Activated naive CD4-positive, alpha-beta T cell treated with anti-CD3 and anti-CD28 coated beads, Interleukin-2, amount 50 U/mL, for 16 hours (primary cell): Measurements from ENCODE around the gene BMP2.

Source experiments
- DNase-seq: peaks from one replicate; pipeline ENCODE4 v3.0.0-alpha.2; 2020

The BMP2 gene

DNA sequence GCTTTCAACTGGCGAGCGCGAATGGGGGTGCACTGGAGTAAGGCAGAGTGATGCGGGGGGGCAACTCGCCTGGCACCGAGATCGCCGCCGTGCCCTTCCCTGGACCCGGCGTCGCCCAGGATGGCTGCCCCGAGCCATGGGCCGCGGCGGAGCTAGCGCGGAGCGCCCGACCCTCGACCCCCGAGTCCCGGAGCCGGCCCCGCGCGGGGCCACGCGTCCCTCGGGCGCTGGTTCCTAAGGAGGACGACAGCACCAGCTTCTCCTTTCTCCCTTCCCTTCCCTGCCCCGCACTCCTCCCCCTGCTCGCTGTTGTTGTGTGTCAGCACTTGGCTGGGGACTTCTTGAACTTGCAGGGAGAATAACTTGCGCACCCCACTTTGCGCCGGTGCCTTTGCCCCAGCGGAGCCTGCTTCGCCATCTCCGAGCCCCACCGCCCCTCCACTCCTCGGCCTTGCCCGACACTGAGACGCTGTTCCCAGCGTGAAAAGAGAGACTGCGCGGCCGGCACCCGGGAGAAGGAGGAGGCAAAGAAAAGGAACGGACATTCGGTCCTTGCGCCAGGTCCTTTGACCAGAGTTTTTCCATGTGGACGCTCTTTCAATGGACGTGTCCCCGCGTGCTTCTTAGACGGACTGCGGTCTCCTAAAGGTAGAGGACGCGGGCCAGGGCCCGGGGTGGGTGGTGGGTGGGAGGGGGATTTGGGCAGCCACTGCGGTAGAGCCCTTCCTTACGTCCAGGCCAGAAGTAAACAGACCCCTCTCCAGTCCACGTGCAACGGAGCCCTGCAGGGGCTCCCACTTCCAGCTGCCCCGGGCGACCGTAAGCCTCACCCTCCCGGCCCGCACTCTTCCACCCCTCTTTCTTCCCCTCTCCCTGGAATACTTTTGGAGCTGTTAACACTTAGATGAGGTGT lies 998 bp downstream of the BMP2 start:
- DNase-seq, result no peak

DNA sequence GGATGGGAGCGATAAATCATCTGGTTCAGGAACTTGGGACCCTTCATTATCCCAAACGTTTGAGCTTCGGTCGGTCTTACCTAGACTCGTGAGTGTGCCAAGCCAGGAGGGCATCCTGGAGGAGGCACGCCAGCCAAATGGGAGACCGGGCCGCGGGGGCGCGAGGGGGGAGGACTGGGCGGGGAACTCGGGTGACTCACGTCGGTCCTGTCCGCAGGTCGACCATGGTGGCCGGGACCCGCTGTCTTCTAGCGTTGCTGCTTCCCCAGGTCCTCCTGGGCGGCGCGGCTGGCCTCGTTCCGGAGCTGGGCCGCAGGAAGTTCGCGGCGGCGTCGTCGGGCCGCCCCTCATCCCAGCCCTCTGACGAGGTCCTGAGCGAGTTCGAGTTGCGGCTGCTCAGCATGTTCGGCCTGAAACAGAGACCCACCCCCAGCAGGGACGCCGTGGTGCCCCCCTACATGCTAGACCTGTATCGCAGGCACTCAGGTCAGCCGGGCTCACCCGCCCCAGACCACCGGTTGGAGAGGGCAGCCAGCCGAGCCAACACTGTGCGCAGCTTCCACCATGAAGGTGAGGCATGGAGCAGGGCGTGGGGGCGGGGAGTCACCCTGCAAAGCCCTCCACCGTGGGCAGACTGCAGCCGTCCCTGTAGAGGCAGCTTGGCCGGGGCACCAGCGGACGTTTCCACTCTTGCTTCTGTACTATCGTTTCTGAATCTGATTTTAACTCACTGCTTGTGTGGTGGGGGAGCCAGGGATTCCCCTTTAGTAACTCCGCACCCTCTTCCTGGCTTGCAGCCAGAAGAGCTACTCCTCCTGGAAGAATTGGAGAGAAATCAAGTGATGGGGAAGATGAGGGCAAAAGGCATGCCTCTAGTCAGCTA lies 2.7 kb downstream of the BMP2 start:
- no peak for DNase-seq

DNA sequence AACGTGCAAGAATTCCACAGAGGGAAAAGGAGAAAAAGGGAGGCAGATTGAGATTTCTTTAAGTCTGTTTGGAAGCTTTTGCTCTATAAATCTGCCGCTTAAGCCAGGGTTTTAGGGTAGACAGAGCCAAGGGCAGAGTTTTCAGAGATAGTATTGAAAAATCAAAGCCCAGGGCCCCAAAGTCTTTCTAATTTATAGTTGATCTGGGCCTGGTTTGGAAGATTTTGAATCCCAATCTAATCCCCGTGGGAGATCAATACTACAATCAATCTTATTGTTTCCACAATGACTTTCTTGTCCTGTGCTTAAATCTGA lies 3.3 kb downstream of the BMP2 start:
- no peak for DNase-seq

DNA sequence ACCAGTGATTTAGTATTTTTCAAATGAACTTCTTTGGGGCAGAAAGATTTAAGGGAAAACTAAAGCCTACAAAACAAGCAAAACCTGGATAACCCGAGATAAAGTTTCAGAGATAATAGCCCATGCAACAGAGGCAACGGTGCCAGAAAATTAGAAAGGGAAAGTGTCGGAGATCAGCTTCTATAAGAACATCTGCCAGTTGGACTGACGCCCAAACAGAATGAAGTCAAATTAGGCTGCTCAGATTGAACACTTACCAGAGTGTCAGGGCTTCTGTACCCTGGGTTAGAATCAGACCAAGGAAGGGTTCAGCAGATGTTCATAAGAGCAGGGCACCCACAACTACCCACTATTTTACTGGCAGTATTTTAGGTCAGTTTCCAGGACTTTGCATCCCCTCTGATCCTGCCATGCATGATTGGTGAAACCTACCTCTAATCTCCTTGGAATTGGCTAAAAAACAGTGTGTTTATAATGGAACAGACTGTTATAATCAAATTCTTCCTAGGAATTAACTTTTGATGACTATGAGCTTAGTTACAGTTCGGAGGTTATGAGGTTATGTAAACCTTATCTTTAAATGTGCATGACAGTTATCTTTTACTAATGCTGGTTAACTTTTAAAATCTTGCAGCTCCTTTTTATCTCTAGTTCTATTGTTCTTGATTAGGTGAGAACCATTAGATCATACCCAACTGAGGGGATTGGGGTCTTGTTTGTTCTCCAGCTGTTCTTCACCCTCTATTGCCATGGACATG lies 13.1 kb downstream of the BMP2 start:
- no peak for DNase-seq

DNA sequence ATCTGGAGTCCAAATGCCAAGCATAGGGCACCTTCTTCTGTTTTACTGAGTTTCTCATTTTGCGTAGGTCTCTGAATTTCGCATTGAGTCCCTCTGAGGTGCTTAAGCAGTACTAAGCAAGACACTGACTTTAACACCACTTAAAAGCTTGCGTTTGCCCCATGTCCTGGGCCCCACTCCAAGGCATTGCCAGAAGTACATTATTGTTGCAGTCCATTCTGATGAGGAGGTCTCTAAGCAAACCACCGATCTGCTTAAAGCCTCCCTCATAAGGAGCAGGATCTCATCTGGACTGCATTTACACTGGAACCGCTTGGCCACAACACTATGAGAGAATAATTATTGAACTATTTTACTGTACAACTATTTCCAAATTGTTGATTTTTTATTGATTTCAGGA lies 16.3 kb downstream of the BMP2 start:
- no peak for DNase-seq

DNA sequence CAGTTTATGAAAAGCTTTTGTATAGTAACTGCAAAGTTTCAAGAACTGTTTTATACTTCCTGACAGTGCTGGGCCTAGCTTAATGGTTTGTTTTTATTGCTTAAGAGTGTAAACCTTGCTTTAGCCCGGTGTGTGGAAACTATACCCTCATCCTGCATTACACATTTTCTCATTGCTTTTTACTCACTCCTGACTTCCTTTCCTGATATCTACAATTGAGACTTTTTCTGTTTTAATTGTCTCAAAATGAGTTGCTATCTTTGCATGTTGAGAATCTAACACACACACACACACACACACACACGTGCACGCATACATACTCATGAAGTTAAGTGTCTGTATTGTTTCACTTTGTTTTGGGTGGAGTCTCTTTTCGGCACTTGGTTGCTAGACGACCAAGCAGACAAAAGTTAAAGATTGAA lies 16.7 kb downstream of the BMP2 start:
- no peak for DNase-seq

DNA sequence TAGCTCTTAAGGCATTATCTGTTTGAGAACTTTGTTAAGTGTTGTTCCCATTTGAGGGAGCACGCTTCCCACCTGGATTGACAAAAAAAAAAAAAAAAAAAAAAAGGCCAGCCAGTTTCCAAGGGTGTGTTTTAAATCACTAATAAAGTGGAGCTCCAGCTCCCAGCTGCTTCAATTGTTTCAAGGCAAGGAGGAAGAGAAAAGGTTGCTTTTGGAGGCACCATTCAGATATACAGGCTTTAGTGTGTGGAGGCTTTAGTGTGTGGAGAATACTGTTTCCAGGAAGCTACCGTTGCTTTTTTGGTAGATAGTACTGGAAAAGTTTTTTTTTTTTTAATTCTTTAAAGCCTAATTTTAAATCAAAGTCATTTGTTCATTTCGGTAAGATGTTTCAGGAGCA lies 17.3 kb downstream of the BMP2 start:
- DNase-seq, result no peak

DNA sequence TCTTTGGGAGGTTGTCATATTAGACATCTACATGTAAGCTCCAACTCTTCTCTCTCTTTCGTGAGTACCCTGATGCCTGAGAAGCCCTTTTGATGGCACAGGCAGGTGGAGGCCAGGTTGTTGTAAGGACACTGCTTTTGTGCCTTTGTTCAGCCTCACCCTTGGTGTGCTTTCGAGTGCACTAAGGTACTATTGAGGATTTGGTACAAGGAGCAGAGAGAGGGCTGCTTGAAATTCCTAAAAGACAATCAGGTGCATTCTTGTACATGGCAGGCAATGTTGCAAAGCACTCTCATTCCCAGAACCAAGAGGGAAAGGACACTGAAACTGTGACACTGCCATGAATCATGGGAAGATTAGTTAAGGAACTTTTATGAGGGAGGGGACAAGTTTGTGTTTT lies 19.1 kb downstream of the BMP2 start:
- DNase-seq, result no peak

DNA sequence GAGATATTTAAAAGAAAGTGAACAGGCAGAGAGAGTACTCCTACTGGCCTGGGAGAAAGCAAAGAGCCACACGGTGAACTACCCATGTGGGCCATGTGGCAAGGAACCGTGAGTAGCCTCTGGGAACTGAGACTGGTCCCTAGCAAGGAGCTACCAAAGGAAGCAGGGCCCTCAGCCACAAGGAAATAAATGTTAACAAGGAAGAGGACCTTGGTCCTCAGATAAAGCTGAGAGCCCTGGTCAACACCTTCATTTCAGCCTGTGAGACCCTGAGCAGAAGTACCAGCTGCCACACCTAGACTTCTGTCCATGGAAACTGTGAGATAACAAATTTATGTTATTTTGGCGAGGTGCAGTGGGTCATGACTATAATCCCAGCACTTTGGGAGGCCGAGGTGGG lies 25.3 kb downstream of the BMP2 start:
- no peak for DNase-seq

DNA sequence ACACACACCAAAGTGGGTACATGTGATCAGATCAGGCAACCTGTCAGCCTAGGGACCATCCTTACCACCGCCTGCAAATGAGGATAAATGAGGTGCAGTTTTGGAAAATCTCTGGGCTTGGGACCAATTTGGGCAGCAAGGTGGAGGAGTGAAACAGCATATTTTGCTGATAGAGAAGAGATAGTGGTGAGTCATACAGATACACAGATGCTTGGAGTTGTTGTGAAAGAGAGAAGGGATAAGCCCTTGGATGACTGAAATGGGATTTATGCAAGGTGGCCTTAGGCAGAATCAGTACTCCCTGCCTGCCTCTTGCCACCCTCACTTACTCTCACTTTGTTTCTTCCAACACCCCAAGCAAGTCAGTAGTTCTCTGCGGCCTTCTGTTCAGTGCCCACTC lies 34.7 kb downstream of the BMP2 start:
- DNase-seq, result no peak

DNA sequence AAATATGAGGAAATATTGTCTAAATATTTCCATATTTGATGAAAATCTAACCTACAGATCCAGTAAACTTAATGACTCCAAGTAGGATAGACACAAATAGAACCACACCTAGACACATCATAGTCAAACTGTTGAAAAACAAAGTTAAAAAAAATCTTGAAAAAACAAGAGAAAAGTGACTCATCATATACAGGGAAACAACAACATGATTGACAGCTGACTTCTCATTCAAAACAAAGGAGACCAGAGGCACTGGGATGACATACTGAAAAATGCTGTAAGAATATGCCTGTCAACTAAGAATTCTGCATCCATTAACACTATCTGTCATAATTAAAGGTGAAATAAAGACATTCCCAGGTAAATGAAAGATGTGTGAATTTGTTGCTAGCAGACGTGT lies 38.8 kb downstream of the BMP2 start:
- no peak for DNase-seq

DNA sequence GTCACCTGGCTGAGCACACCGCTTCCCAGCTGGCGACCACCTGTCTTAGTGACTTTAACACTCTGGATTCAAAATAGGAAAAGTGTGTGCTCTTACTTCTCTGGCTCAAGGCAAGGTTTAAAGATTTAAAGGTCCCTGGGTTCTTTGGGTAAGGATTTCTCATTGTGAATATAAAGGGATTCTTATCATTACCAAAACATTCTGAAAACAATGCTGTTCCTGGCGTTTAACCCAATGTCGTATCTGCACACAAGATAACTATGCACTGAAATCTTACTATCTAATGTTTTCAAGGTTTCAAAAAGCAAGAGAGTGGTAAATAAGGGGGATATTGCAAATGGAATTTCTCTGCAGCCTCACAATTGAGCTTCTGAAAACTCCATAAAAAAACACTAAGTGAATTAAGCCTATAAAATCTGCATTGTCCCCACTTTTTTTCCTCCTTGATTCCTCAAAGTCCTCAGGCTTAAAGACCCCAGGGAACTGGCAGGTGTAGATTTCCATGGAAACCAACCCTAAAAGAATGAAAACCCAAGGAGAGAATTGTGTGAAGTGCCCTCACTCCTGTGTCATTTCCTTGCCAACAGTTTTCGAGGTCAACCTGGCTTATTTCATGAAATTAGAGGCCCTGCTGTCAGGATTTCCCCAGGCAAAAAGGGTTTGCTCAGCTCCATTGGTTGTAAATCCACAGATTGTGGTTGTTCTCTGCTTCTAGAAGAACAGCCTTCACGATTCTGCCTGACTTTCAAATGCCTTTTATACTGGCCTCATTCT lies 44.0 kb downstream of the BMP2 start:
- DNase-seq, result no peak

DNA sequence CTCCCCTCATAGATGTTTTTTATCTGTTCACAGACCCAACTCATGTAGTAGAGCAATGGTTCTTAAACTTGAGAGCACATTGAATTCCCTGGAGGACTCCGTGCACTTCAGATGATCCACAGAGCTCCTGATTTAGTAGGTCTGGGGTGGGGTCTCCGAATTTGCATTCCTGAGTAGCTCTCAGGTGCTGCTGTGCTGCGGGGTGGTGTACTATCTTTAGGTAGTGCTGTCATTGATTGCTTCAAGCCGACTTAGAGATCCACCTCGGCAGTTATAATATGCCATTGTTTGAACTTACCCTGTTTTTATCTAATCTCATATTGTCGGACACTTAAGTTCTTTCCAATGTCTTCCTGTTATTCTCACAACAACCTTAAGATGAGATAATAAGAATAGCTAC lies 45.0 kb downstream of the BMP2 start:
- no peak for DNase-seq

DNA sequence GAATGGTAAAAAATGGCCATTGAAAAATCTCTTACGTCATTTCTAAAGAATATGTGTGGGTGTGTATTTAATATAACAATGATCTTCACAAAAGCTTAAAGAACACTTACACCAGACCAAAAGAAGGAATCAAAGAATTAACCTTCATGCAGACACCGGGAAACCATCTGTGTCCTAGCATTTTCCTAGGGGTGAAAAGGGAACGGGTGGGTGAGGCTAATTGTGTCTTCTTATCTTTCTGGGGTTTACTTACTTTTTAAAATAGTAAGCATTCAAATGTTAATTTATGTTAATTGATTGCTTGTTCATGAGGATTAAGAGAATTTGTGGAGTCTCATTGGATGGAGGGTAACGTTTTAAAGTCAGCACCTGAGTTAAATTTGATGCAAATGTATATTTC lies 47.5 kb downstream of the BMP2 start:
- DNase-seq, result no peak

DNA sequence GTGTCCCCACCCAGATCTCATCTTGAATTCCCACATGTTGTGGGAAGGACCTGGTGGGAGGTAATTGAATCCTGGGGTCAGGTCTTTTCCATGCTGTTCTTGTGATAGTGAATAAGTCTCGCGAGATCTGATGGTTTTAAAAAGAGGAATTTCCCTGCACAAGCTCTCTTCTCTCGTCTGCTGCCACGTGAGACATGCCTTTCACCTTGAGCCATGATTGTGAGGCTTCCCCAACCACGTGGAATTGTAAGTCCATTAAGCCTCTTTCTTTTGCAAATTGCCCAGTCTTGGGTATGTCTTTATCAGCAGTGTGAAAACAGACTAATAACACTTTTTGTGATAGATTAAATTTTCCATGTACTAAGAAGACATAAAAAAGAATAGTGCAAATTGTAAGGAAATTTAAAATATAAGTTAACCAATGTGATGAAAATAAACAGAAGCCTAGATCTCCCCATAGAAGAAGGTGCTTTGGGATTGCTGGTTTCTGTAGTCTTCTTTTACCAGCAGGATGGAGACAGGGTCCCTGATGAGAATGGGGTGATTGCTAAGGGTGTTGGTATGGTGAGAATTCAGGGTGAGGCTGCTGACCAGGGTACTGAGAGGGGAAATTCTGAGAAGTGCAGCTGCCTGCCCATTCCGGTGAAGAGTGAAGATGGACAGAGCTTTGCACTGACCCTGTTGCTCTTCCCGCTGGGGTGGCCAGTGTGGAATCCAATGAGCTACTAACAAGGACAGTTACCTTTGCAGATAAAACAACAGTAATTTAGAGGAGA lies 50.7 kb downstream of the BMP2 start:
- DNase-seq, result no peak

DNA sequence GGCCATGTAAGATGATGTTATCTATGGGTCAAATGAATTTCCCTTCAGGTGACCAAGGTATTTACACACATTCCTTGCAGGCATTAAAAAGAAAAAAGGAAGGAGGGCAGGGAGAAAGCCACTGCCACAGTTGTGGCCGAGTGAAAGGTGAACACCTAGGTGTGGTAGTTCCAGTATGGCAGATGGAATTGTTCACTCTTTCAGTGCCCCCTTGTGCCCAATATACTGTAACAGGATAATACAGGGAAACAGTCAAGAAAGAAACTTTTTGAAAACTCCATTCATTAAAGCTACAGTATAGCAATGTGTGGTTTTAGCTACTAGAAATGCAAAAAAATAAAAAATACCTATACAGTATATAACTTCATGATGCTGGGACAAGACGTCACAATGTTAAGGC lies 52.1 kb downstream of the BMP2 start:
- no peak for DNase-seq

DNA sequence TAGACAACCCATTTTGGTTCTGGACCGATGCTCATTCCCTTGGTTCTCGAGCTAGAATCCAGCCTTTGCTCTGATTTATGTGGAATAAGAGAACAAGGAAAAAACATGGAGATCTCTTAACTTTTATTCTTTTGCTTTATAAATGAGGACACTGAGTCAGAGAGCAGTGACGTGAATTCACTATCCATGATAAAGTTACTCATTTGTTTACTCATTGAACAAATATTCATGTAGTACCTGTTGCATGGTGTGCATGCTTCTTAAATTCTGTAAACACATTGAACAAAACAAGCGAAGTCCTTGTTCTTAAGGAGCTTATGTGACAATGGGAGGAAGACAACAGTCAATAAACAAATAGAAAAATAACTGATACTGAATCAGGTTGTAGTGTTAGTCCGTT lies 56.9 kb downstream of the BMP2 start:
- no peak for DNase-seq

DNA sequence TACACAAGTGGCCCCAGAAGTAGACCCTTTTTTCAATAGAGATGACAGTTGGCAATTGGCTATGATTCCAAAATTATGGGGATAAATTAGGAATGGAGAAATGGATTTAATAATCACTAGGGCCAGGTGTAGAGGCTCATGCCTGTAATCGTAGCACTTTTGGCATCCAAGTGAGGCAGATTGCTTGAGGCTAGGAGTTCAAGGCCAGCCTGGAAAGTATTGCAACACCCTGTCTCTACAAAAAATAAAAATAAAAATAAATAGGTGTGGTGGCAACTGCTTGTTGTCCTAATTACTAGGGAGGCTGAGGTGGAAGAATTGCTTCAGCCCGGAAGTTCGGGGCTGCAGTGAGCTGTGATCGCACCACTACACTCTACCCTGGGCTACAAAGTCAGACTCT lies 60.0 kb downstream of the BMP2 start:
- DNase-seq, result no peak

DNA sequence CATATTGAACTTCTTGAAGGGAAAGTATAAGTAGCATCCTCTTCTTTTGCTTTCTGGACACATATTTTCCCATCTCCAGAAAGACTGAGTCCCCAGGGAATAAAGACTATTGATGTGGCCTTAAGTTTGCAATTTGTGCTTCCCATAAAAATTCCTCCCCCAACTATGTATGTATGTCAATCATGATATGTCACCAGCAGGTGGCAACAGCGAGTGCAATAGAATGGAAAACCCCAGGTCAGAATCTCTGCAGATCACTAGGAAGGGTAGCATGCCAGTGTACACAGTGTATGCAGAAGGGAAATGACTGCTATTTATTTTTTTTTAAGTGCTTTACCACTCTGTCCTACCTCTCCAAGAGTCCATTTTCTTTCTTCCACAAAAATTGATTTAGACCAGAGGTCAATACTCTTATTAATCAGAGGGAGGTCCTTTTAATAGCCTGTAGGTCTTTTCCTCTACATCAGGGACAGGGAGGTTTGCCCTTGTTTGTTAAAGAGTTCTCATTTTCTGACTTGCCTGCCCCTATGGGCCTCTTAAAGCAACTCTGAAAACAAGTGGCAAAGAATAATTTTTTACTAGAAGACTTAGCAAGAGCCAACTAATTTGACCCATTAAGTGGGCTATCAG lies 61.4 kb downstream of the BMP2 start:
- no peak for DNase-seq

DNA sequence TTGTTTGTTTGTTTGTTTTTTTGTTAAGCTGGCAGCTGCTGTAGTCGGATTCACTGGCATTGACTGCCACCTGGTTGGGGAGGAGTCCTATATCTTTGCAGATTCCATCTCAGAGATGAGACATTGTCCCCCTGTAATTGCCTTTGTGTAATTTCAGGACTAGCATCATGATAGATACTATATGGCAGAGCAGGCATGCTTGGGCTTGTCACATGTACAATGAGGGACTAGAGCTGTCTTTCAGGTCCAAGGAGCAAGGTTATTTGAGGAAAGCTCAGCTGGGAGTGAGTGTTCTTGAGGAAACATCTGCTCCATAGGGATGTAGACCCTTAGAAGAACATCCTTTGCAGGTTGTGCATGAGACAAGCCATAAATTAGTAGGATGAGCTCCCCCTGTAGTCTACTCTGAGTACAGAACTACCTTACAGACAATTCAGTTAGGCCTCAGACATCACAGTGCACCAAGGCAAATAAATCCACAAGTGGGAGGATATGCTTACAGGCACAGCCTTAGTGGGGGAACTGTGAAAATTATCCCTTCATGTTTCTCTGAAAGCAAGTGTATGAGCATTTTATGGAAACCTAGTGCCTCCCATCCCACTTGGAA lies 62.1 kb downstream of the BMP2 start:
- DNase-seq, result no peak
